Urinary bladder (tissue), 4 donors: ENCODE measurements around the gene SH3PXD2B. TPM values are rescaled to one million over a fixed set of nuclear protein-coding genes. Genes with fewer than 3 reads are reported as not detected.

Source experiments
- DNase-seq: peaks from one replicate; pipeline ENCODE4 v3.0.0-alpha.2; 2015; ENCODE audit errors: extremely low spot score
- H3K27ac ChIP-seq: one replicate; pipeline ENCODE4 v1.5.1; 2013; ENCODE audit warnings: low read depth, mild to moderate bottlenecking, moderate library complexity
- H3K36me3 ChIP-seq: one replicate; pipeline ENCODE4 v1.6.1; 2013; ENCODE audit warnings: mild to moderate bottlenecking, moderate library complexity; ENCODE audit not compliant: insufficient read depth
- H3K4me1 ChIP-seq: one replicate; pipeline ENCODE4 v1.6.1; 2013; ENCODE audit warnings: mild to moderate bottlenecking, moderate library complexity; ENCODE audit not compliant: insufficient read depth
- H3K4me3 ChIP-seq: one replicate; pipeline ENCODE4 v1.5.1; 2013; ENCODE audit warnings: low read depth, low read length
- whole genome bisulfite sequencing: extraction: QIAGEN DNeasy Blood & Tissue Kit; methylation state at CpG from one replicate; pipeline ENCODE4 v1.1.7; 2013; 5-methylcytosine and 5-hydroxymethylcytosine counted together
- polyA plus RNA-seq: library from polyadenylated mRNA; stranded (reverse); fragments of 200-250 nt; gene quantifications from one replicate; pipeline ENCODE4 v1.2.3, GENCODE V29; 2013
- total RNA-seq: library from RNA; depleted of rRNA; stranded (reverse); fragments of >200 nt; gene quantifications from one replicate; pipeline ENCODE4 v1.2.3, GENCODE V29; 2014
- donor health status: healthy with polysubstance abuse.
- donor health status: healthy.

SH3PXD2B gene
- total and polyA plus RNA-seq, 2 donors, result 24.3 to 39.4 TPM

DNA sequence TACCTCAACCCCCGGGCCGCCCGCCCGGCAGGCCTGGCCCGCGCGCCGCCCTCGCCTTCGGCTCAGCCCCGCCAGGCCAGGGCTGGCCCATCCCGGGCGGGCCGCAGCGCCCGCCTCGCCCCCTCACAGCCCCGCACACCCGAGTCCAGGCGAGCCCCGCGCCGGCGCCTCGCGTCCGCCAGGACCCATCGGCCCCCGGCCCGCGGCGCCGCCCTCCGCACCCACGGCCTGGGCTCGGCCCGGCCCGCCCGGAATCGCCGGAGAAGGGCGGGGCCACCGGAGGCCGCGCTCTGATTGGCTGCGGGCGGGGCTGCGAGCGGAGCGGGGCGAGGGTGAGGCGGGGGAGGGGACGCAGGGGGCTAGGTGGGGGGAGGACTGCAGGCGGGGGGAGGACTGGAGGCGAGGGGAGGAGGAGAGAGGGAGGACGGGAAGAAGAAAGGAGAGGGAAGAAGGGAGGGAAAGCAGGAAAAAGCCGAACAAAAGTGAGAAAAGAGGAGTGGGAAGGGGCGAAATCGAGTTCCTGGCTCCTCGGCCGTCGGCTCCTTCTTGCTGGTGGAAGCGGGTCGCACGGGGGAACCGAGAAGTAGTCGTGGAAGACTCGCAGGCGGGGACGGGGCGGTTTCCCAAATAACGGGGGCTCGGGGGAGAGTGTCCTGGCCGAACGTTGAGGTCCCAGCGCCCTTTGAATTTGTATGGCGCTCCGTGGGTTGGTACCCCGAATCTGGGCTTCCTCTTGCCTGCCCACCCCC is 170.3 kb downstream of the SH3PXD2B start:
- no peaks in the 10 kb centered on the region for H3K4me1 ChIP-seq
- WGBS, result 1% methylated on average over 79 of the region's 79 CpGs
- peak overlapping the region; percentile 93 for H3K4me3 ChIP-seq
- no peaks in the 10 kb centered on the region for H3K36me3 ChIP-seq
- H3K27ac ChIP-seq, result peak overlapping the region; percentile 98
- DNase-seq, result peak; percentile 73

GRCh38 chr5:172283020-172283861 is 171.1 kb downstream of the SH3PXD2B start, which contains the start of gene UBTD2:
Gene UBTD2, minus strand, starts transcription at chr5:172283764. Its CDS starts 99 bp downstream, at chr5:172283665.
- DNase-seq, result no peak
- under 1% methylated on average over 87 of the region's 87 CpGs for WGBS
- H3K36me3 ChIP-seq, result no peaks in the 10 kb centered on the region
- no peaks in the 10 kb centered on the region for H3K4me1 ChIP-seq
- H3K4me3 ChIP-seq, result peak within 1 kb of the TSS; percentile 93
- H3K27ac ChIP-seq, result peak within 1 kb of the TSS; percentile 98

DNA sequence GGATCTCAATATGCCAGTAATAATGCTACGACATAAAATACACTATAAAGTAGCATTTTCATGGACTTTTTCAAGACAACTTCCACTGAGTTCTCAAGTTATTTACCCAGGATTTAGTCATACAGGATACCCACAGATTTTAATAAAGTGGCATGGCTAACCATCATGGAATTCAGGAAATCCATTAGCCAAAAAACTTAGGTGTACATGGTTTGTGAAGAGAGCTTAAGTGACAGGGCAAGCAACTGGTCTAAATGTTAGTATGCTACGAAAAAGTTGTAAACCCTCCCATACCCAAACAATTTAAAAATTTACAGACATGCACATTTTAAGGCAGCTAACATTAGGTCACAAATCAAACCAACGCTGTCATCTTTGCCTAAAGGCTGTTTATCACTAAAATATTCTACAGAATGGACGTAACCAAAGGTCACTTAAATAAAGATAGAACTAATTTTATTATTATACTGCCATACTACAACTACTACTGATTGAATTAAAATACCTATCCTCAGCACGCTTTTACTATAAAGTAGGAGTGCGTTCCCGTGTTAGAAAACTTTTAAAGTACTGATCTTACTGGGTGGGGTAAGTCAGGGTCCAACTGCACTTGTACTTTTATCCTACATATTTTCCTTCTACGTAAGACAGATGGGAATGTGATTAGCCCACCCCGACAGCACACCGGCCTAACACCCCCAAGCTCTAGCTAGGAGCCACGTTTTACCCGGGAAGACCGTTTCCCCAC is 171.9 kb downstream of the SH3PXD2B start:
- 10% methylated on average over 13 of the region's 13 CpGs for WGBS
- H3K4me1 ChIP-seq, result no peaks in the 10 kb centered on the region

GRCh38 chr5:172281346-172281745 is 173.0 kb downstream of the SH3PXD2B start:
- Histone ChIP-seq H3K27ac (peak overlapping the region; percentile 18), H3K36me3 (no peaks in the 10 kb centered on the region), H3K4me3 (no peak overlapping the region), H3K4me1 (no peaks in the 10 kb centered on the region)
- 71% methylated on average over 6 of the region's 6 CpGs for WGBS
- no peak for DNase-seq

More for the DNA sequence above, 171.9 kb downstream of the SH3PXD2B start:
- DNase-seq, result no peak
- Histone ChIP-seq H3K4me3 (peak overlapping the region; percentile 93), H3K36me3 (no peaks in the 10 kb centered on the region), H3K27ac (no peak overlapping the region)

DNA sequence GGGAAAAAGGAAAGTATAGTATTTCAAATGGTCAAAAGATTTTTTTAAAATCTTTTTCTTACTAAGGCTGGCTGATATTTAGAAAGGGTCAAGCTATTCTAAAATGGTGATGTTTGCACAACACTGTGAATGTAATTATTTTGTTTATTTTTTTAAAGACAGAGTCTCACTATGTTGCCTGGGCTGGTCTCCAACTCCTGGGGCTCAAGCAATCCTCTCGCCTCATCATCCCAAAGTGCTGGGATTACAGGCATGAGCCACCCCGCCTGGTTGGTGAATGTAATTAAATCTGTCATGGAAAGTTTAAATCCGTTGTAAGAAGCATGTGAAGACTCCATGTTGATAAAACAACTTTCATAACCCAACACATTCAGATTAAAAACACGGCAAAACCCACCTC is 173.4 kb downstream of the SH3PXD2B start:
- no peaks in the 10 kb centered on the region for H3K4me1 ChIP-seq
- no peaks in the 10 kb centered on the region for H3K36me3 ChIP-seq
- H3K27ac ChIP-seq, result peak overlapping the region; percentile 18
- WGBS, result 37% methylated on average over 4 of the region's 4 CpGs
- DNase-seq, result no peak
- H3K4me3 ChIP-seq, result no peak overlapping the region

- H3K36me3 ChIP-seq, result no peaks in the 10 kb centered on the region
- no peak overlapping the region for H3K4me3 ChIP-seq
- no peak for DNase-seq
- 94% methylated on average over 5 of the region's 5 CpGs for WGBS
- H3K4me1 ChIP-seq, result no peaks in the 10 kb centered on the region
- no peak overlapping the region for H3K27ac ChIP-seq
Observed at GRCh38 chr5:172280317-172280716, 174.0 kb downstream of the SH3PXD2B start.

GRCh38 chr5:172278356-172278755 is 176.0 kb downstream of the SH3PXD2B start:
- no peaks in the 10 kb centered on the region for H3K36me3 ChIP-seq
- H3K4me3 ChIP-seq, result no peak overlapping the region
- H3K4me1 ChIP-seq, result no peaks in the 10 kb centered on the region
- WGBS, result 97% methylated on average over 9 of the region's 9 CpGs
- DNase-seq, result no peak
- no peak overlapping the region for H3K27ac ChIP-seq

DNA sequence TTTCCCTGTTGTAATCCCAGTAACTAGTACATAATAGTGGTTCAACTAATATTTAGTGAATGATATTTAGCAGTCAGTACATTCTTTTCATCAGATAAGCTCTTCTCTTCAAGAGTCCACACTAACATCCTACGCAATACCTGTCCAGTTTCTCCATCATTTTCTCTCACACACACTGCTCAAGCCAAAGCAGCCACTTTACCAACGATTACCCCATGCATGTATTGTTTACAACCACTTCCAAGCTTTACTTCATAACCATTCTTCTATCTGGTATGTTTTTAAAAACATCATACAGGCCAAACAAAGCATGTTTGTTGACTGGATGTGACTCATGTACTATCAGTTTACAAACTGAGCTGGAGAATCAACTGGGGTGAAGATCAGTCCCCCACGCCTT is 178.1 kb downstream of the SH3PXD2B start:
- Histone ChIP-seq H3K4me3 (no peak overlapping the region), H3K27ac (no peak overlapping the region), H3K36me3 (no peaks in the 10 kb centered on the region), H3K4me1 (no peaks in the 10 kb centered on the region)
- 77% methylated on average over 3 of the region's 3 CpGs for WGBS
- DNase-seq, result no peak

Other genes starting within 250 kb of the SH3PXD2B start
- 91.8 TPM for gene UBTD2, start 170.8 kb downstream of the SH3PXD2B start, total RNA-seq
- gene UBTD2, start 170.8 kb downstream of the SH3PXD2B start, polyA plus RNA-seq, result 15.5 TPM
- gene NEURL1B, start 186.7 kb upstream of the SH3PXD2B start, total RNA-seq, result 52.4 TPM
- gene NEURL1B, start 186.7 kb upstream of the SH3PXD2B start, polyA plus RNA-seq, result 51.9 TPM